Nucleus accumbens (tissue), 56 donors: ENCODE measurements around the gene FBXO34.

Source experiments
- DNase-seq, 56 donors: peaks; one replicate each; lab custom pipeline; 2025; lab: John Stamatoyannopoulos, UW

FBXO34 gene

DNA sequence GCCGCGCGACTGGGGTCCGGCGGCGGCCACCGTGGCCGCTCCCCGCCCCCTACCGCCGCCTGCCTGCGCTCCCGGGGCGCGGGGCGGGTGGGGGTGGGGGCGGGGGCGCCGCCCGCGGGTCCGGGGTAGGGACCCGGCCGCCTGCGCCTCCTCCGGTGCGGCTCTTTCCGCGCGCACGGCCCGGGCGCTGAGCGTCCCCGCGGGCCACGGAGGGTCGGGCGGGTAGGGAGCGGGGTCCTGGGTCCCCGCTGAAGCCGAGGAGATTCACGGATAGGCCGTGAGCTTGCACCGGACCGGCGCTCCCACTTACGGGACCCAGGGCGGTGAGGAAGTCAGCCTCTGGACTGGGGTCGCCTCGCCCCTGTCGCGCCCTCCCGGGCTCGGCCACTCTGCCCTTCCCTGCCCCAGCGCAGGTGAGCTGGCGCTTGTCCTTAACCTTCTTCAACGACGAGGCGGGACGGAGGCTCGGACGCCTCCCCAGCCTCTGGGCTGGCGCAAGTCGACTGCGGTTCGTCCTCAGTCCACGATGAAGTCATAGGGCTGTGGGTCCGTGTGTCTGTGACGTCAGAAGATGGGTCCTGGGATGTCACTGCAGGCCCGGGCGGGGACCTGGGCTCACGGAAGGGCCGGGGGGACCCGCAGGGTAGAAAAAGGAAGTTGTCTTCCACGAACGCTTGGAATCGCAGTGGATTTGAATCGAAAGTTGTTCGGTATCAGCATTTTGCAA lies 514 bp downstream of the FBXO34 start:
- DNase-seq = peak in 46 of 56 donors; percentile 2 to 60 (median 22)

DNA sequence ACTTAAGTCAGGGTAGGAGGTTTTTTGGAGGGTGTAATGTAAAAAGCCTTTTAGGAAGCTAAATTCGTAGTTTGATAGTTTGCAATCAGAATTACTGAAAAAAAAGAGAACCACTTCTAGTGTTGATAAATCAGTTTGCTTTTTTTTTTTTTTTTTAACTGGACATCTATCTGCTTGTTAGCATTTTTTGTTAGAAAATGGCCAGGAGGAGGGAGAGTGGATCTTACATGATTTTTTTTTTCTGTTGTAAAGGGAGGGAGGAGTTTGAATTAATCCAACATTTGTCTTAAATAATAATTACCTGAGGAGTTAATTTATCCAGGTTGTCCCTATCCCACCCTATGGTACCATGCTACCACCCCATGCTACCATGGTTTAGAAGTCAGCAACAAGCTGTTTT lies 1.2 kb downstream of the FBXO34 start:
- DNase-seq = no peak

DNA sequence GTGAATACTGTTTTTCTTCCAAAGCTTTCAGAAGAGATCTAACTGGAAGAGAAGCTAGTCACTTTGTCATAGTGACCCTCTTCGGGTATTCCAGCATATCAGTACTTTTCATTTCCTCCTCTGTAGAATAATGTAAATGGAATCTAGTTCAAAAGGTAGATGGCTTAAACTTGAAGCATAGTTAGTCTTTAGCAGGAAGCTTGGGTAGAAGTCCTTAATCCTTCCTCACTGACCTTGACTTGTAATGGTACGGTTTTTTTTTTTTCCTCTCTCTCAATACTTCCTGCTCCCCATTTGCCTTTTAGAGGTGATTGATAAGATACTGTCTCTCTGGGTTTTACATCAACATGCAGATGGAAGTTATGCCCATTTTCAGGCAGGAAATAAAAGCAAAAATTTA lies 1.7 kb downstream of the FBXO34 start:
- DNase-seq = no peak

DNA sequence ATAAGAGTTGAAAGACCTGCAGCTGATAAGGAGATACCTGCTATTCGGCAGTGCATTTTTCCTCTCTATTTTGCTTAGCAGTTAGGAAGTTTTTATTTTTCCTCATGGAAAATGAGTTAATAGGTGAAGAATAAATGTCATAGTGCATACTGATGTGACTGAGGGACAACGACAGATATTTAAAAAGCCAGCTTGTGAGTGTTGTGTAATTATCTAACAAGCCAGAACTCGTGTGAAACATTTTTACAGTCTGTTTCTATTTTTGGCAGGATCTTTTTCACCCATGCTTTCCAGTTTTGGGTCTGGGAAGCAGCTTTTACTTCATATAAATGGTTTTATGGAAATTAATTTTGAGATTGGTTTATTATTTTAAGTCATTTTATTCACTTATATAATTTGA lies 2.9 kb downstream of the FBXO34 start:
- DNase-seq = no peak

DNA sequence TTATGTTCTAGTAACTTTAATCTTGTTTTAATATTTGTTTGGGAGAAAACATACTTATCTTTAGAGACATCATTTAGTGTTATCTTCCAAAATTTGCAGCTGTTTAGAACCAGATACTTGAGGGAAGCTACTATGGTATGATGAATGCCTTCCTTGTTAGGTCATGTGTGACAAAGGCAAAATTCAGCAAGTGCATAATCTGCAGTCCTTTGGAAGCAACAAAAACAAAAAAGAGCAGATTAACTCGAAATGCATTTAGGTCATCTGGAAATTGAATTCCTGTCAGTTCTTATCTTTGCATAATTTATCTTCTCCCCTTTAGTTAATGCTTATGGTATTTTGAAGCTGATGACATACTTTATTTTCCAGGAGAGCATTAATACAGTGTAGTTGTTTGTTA lies 3.5 kb downstream of the FBXO34 start:
- DNase-seq = no peak

- DNase-seq = no peak
Observed at GRCh38 chr14:55276736-55277135, 5.5 kb downstream of the FBXO34 start.

GRCh38 chr14:55277972-55278740 lies 6.9 kb downstream of the FBXO34 start:
- DNase-seq = no peak

- no peak for DNase-seq
Observed at GRCh38 chr14:55279384-55279783, 8.2 kb downstream of the FBXO34 start.

DNA sequence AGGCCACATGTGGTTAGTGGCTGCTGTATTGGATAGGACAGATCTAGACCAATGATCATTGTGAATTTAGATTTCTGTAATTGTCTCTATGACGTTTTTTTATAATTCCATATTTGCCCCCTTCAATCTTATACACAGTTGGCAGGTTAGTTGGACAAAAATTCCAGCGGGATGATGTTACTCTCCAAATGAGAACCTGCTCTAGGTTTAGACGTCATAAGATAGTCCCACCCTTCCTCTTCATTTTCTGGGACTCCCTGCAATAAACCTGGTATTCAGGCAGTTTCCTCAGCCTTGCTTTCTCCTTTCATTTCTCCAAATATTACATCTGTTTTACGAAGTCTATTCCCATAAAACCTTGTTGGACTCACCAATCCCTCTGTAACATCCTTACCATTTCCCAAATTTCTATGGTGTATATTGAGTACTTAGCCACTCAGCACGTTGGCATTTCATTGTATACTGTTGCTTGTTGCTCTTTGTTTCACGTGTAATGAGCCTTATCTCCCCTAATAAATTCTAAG lies 10.2 kb downstream of the FBXO34 start:
- DNase-seq = no peak

DNA sequence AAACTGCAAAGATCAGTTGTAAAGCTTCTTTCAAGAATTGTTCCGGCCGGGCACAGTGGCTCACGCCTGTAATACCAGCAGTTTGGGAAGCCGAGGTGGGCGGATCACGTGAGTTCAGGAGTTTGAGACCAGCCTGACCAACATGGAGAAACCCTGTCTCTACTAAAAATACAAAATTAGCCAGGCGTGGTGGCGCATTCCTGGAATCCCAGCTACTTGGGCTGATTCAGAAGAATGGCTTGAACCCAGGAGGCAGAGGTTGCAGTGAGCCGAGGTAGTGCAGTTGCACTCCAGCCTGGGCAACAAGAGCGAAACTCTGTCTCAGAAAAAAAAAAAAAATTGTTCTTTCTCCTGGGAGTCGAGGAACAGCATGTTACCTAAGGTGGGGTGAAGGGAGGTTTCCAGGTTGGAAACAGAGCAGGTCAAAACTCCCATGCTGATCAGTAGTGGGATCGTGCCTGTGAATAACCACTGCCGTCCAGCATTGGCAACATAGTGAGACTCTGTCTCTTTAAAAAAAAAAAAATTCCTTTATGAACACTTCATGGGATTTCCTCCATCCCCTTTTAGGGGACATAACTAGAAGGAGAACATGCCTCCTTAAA lies 13.9 kb downstream of the FBXO34 start:
- DNase-seq = no peak

- DNase-seq = no peak
Observed at GRCh38 chr14:55288439-55288838, 17.2 kb downstream of the FBXO34 start.

DNA sequence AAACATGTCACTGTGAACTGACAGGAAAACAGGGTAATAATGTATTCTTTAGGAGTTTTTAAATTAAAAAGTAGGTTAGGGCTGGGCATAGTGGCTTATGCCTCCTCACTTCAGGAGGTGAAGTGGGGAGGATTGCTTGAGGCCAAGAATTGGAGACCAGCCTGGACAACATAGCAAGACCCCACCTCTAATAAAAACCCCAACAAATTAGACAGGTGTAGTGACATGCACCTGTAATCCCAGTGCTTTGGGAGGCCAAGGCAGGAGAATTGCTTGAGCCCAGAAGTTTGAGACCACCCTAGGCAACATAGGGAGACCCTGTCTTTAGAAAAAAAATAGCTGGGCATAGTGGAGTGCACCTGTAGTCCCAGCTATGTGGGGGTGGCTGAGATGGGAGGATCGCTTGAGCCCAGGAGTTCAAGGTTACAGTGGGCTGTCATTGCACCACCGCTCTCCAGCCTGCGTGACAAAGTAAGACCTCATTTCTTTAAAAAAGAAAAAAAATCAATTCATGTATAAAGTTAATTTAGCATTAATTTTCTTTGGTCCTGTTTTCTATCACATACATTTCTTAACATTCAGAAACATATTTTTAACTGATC lies 20.4 kb downstream of the FBXO34 start:
- no peak for DNase-seq

DNA sequence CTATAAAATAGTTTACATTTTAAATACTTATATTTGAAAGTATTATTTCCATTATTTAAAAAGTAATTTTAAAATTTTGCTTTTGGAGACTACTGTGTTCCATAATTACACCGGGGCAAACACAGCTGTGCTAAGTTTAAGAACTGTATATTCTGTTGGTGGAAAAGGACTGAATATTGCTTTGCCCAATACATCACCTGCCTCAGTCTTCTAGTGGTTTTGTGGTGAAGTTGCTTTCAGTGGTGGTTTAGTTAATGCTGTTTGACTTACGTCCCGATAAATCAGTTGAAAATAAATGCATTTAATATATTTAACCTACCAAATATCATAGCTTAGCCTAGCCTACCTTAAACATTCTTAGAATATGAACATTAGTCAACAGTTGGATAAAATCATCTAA lies 23.4 kb downstream of the FBXO34 start:
- DNase-seq = no peak

DNA sequence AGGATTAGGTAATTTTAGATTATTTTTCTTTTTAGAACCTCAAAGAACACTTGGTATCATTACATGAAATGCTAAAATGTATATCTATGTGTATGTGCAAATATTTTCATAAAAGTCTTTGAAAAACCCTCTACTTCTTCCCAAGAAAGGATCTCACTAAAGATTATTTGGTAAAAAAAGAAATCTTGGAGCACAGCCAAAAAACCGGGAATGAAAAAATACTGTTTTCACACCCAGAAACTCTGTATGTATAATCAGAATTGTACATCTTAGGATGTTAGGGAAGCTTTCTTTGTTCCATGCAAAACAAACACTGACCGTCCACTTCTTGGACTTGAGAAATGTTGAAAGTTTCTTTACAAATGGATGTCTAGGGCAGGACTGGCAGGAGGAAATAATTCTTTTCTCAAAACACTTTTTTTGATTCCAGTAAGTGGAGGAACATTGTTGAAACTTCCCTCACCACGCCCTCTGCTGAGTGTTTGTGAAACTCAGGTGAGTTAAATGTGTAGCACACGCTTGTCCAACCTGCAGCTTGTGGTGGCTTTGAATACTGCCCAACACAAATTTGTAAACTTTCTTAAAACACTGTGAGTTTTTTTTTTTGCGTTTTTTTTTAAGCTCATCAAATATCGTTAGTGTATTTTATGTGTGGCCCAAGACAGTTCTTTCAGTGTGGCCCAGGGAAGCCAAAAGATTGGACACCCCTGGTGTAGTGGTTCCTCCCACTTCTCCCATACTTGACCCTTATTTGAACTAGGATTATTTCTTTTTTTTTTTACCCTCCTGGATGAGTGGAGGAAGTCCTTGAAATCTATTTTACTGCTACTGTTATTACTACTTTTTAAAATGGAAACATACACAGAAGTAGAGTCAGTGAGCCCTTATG lies 26.6 kb downstream of the FBXO34 start:
- DNase-seq = no peak

- DNase-seq = no peak
Observed at GRCh38 chr14:55298500-55298822, 27.2 kb downstream of the FBXO34 start.

DNA sequence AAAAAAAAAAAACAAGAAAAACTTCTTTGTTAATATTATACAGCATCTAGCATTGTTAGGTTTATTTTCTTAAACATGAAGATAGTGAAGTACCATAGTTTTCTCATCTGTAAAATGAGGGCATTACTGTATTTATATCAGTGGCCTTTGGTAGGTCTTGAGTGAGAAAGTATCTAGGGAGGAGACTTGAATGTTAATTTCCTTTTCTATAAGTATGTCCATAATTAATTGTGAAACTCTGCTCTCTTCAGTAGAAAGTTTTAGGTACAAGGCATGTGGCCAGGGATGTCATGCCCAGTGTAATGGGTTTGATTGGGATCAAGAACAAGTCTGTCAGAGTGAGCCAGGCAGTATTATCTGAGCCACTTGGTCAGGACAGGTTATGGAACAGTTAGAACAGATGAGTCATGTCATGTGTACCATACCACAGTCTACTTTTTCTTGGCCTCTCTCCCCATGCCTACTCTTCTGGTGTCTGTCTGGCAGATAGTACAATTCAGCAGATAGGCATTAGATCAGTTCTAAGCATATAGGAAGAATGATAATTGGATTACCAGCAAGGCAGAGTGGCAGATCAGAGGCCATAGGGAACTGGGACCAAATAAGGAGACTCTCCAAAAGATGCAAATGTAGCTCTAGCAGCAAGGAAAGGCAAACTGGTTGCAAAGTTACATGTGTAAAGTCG lies 30.4 kb downstream of the FBXO34 start:
- no peak for DNase-seq

GRCh38 chr14:55302367-55303124 lies 31.3 kb downstream of the FBXO34 start:
- no peak for DNase-seq

DNA sequence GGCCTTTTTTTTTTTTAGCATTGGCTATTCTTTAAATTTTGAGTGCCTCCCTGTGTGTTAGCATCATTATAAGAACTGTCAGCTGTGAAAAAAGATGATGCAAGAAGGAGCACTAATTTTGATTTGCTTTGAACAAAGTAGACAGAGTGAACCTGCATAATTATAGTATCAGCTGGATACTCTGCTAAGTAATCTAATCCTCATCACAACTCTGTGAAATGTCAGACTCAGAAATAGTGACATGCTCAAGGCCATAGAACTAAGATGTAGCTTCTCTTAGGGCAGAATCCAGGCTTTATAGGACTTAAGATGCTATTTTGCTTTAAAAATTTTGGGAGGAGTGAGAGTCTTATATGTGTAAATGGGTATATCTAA lies 31.9 kb downstream of the FBXO34 start:
- DNase-seq = no peak

GRCh38 chr14:55303691-55304145 lies 32.5 kb downstream of the FBXO34 start:
- DNase-seq = no peak
